Measurements from ENCODE around the gene LASP1. TPM values are rescaled to one million over a fixed set of nuclear protein-coding genes. Genes with fewer than 3 reads are reported as not detected.

The LASP1 gene
- total RNA-seq, 1 donor from 2014 or later: 69.0 TPM

DNA sequence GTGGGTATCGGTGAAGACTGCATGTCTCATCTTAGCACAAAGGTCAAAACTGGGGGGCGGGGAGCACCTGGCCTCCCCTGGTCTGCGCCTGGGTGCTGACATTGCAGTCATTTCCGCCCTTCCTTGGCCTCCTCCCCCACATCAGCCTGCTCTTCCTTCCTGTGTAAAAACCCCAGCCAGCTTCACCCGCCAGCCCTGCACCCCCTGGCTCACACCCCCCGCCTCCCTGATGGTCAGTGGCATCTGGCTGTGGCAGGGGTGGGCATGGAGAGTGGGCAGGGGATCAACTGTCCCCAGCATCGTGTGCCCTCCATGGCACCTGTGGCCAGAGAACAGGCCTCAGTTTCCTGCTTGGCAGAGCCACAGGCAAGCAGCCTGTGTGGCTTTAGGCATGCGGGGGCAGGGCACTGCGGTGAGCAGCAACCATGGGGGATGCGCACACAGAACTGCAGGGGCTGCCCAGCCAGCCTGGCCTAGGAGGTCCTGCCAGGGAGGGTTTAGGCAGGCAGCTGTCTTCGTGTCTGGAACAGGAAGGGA, 29.0 kb downstream of the LASP1 start:
- peak in 1 of 2 donors; percentile 24 for TF ChIP-seq POLR2AphosphoS5 (IDR thresholded peaks at IDR 0.05; ENCODE audit: insufficient read depth in 1 of 2, low read depth in 1 of 2)
- TF ChIP-seq POLR2A (IDR thresholded peaks at IDR 0.05): no peak
- TF ChIP-seq, protein P1, sequence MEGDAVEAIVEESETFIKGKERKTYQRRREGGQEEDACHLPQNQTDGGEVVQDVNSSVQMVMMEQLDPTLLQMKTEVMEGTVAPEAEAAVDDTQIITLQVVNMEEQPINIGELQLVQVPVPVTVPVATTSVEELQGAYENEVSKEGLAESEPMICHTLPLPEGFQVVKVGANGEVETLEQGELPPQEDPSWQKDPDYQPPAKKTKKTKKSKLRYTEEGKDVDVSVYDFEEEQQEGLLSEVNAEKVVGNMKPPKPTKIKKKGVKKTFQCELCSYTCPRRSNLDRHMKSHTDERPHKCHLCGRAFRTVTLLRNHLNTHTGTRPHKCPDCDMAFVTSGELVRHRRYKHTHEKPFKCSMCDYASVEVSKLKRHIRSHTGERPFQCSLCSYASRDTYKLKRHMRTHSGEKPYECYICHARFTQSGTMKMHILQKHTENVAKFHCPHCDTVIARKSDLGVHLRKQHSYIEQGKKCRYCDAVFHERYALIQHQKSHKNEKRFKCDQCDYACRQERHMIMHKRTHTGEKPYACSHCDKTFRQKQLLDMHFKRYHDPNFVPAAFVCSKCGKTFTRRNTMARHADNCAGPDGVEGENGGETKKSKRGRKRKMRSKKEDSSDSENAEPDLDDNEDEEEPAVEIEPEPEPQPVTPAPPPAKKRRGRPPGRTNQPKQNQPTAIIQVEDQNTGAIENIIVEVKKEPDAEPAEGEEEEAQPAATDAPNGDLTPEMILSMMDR (IDR thresholded peaks at IDR 0.05): no peak
- no peak for DNase-seq (ENCODE audit: extremely low spot score in 2 of 2)
- H3K4me3 ChIP-seq: no peak overlapping the region
- H3K9me3 ChIP-seq: no peaks in the 10 kb centered on the region
- H3K27ac ChIP-seq: peak overlapping the region; percentile 10
- H3K36me3 ChIP-seq: peaks cover 0 to 20% of the 10 kb centered on the region in 2 donors
- intact Hi-C loops (cut with DNase I): no loop called here
- H3K4me1 ChIP-seq: peaks cover 79% of the 10 kb centered on the region
- no peaks in the 10 kb centered on the region for H3K27me3 ChIP-seq

DNA sequence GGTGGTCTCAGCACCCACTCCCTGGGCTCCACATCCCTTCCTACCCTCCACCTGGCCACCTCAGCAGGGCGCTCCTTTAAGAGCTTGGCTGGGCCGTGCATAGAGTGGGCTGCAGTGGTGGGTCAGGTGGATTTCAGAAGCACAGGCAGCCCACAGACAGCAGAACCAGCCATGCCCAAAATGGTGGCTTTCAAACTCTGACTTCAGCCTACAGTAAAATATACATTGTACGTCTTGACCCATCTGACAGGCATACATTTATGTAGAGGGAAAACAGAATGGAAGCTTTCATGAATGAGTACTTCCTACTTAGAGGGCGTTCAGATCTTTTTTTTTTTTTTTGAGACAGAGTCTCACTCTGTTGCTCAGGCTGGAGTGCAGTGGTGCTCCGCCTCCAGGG, 29.6 kb downstream of the LASP1 start:
- intact Hi-C loops (cut with DNase I): no loop called here
- Histone ChIP-seq H3K4me1 (peaks cover 73% of the 10 kb centered on the region), H3K36me3 (peaks cover 0 to 20% of the 10 kb centered on the region in 2 donors)

DNA sequence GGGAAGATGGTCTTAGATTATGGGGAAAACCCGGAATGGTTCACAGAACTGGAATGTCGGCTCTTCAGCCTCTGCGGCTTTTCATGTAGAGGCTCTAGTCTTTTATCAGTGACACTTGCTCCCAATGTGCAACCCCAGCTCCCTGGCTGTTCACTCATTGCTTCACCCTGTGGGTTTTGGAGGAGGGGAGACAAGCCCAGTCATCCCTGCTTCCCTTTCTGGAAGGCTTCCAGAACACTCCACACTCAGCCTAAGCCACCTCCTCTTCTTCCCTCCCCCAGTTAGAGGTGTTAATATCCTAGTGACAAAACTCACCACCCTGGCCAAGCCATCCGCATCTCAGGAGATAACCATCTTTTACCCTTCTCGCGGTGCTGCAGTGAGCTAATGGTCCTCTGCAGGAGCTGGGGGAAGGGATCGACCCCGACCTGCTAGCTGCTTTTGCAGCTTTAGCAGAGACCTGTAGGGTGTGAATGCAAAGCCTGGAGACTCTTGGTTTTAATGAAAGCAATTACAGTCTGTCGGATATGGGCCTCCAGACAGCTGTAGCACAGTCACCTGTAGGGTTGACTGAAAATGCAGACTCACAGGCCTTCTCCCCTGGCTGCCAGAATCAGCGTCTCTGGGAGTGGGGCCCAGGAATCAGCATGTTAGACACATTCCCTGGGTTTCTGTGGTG, 31.3 kb downstream of the LASP1 start:
- Histone ChIP-seq H3K9me3 (no peaks in the 10 kb centered on the region), H3K4me3 (no peak overlapping the region), H3K27me3 (no peaks in the 10 kb centered on the region), H3K27ac (peak overlapping the region; percentile 30), H3K36me3 (peaks cover 0 to 13% of the 10 kb centered on the region in 2 donors), H3K4me1 (peaks cover 63% of the 10 kb centered on the region)
- TF ChIP-seq POLR2AphosphoS5 (IDR thresholded peaks at IDR 0.05; ENCODE audit: insufficient read depth in 1 of 2, low read depth in 1 of 2) (no peak), POLR2A (IDR thresholded peaks at IDR 0.05) (no peak)
- TF ChIP-seq, protein P1 (IDR thresholded peaks at IDR 0.05): no peak
- intact Hi-C loops (cut with DNase I): no loop called here
- no peak for DNase-seq (ENCODE audit: extremely low spot score in 2 of 2)

More for the DNA sequence above, 29.6 kb downstream of the LASP1 start:
- no peak overlapping the region for H3K4me3 ChIP-seq
- H3K27me3 ChIP-seq: no peaks in the 10 kb centered on the region
- H3K9me3 ChIP-seq: no peaks in the 10 kb centered on the region
- peak overlapping the region; percentile 10 for H3K27ac ChIP-seq
- no peak for TF ChIP-seq POLR2A (IDR thresholded peaks at IDR 0.05)
- TF ChIP-seq, protein P1 (IDR thresholded peaks at IDR 0.05): no peak
- no peak for TF ChIP-seq POLR2AphosphoS5 (IDR thresholded peaks at IDR 0.05; ENCODE audit: insufficient read depth in 1 of 2, low read depth in 1 of 2)
- DNase-seq (ENCODE audit: extremely low spot score in 2 of 2): no peak

DNA sequence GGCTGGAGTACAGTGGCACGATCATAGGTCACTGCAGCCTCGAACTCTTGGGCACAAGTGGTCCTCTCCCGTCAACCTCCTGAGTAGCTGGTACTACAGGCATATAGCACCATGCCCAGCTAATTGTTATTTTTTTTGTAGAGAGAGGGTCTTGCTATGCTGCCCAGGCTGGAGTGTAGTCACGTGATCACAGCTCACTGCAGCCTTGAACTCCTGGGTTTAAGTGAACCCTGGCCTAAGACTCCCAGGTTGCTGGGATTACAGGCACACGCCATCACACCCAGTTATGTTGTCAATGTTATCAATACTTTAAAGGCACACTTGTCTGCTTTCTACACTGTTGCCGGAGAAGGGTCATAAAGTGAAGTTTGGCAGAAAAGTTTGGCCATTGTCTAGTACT, 33.5 kb downstream of the LASP1 start:
- no peak for DNase-seq (ENCODE audit: extremely low spot score in 2 of 2)
- H3K4me3 ChIP-seq: no peak overlapping the region
- TF ChIP-seq, protein P1 (IDR thresholded peaks at IDR 0.05): no peak
- no peak for TF ChIP-seq POLR2AphosphoS5 (IDR thresholded peaks at IDR 0.05; ENCODE audit: insufficient read depth in 1 of 2, low read depth in 1 of 2)
- no peak for TF ChIP-seq POLR2A (IDR thresholded peaks at IDR 0.05)
- peaks cover 0 to 12% of the 10 kb centered on the region in 2 donors for H3K36me3 ChIP-seq
- H3K4me1 ChIP-seq: peaks cover 63% of the 10 kb centered on the region
- no peaks in the 10 kb centered on the region for H3K9me3 ChIP-seq
- H3K27ac ChIP-seq: no peak overlapping the region
- no peaks in the 10 kb centered on the region for H3K27me3 ChIP-seq
- intact Hi-C loops (cut with DNase I): no loop called here

DNA sequence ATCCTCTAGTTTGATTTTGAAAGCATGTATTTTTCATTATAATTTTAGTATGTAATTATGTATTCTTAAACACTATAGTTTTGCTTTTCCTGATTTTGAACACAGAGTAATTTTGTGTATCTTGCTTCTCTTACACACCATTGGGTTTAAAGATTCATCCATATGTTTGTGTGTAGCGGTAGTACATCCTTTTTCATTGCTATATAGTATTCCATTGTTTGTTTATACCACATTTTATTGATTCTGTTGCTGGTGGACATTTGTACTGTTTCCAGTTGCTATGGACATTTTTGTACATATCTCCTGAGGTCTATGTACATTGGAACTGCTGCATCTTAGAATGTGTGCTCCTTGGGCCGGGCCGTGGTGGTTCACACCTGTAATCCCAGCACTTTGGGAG, 35.0 kb downstream of the LASP1 start:
- no peaks in the 10 kb centered on the region for H3K36me3 ChIP-seq
- no peaks in the 10 kb centered on the region for H3K27me3 ChIP-seq
- no peaks in the 10 kb centered on the region for H3K9me3 ChIP-seq
- no peak for DNase-seq (ENCODE audit: extremely low spot score in 2 of 2)
- intact Hi-C loops (cut with DNase I): no loop called here
- H3K27ac ChIP-seq: no peak overlapping the region
- H3K4me1 ChIP-seq: peaks cover 63% of the 10 kb centered on the region
- no peak overlapping the region for H3K4me3 ChIP-seq
- TF ChIP-seq POLR2AphosphoS5 (IDR thresholded peaks at IDR 0.05; ENCODE audit: insufficient read depth in 1 of 2, low read depth in 1 of 2) (no peak), POLR2A (IDR thresholded peaks at IDR 0.05) (no peak)
- TF ChIP-seq, protein P1 (IDR thresholded peaks at IDR 0.05): no peak
